Testis (tissue), 2 donors: ENCODE data around the gene ST3GAL2.

Experiments
- CTCF ChIP-seq, 3 experiments: fragments of 450-650 bp in 2 of 3; fragments of 200-600 bp in 1 of 3; sonication (generic) in 1 of 3; IDR thresholded peaks; one replicate each; pipeline ENCODE4 v1.5.1; 2016 to 2019; ENCODE audit warnings: antibody characterized with exemption in 3 of 3, mild to moderate bottlenecking in 2 of 3, moderate library complexity in 1 of 3
- POLR2A ChIP-seq: fragments of 450-650 bp; IDR thresholded peaks from one replicate; pipeline ENCODE4 v1.6.1; 2017; ENCODE audit warnings: antibody characterized with exemption, mild to moderate bottlenecking, moderate library complexity

- no peak for TF ChIP-seq CTCF (IDR thresholded peaks at IDR 0.05)
- TF ChIP-seq POLR2A: no peak
Observed at GRCh38 chr16:70331091-70331490, 107.8 kb downstream of the ST3GAL2 start.
